Smooth muscle cell of the umbilical artery (primary cell): ENCODE measurements around the gene PHOSPHO2. TPM values are rescaled to one million over a fixed set of nuclear protein-coding genes. Genes with fewer than 3 reads are reported as not detected.

Experiments used
- total RNA-seq: library from RNA; depleted of rRNA; stranded (reverse); fragments of >200 nt; gene quantifications from 2 replicates; pipeline ENCODE4 v1.2.3, GENCODE V29; 2014

The PHOSPHO2 gene
- total RNA-seq = 1.5 and 1.8 TPM in 2 replicates

DNA sequence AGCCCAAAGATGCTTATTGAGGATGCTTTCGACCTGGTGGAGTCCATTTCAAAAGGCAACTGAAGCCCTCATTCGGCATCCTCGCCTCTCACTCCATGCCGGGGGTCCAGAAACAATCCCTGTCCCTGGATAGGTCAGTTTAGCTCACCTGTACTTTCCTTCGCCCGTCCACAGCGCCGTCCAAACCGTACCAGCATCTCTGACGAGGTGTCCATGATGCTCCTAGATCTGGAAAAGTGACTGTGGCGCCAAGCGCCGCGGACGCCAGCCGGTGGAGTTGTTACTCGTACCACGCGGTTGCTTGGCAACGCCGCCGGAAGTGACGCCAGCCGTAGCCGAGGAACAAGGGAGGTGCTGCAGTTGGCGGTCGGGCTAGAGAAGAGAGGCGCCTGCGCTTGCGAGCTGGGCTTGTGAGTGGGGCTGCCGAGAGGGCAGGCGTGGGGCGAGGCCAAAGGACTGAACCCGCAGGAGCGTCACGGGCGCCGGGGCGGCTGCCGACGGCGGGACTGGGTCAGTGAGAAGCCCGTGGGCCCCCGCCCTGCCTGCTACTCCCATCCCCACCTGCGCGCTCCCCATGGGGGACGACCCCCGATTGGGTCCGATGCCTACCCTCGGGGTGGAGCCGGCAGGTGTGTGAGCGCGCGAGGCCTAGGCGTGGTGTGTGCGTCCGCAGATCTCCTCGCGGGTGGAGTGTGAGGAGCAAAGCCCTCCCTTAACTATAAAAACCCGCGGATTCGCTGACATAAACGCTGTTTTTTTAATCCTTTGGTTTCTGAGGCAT, at the start of gene PHOSPHO2, which contains the start of gene CFAP210:
Gene PHOSPHO2 (plus strand): TSS at position 357 of the 781 bp plus-strand sequence. CDS start 6,503 bp downstream, outside the sequence.
Gene CFAP210 (minus strand): TSS at position 293 of the 781 bp plus-strand sequence. CDS start 78 bp downstream, at position 215.

Other genes starting within 250 kb of the PHOSPHO2 start
- gene BBS5, start 215.0 kb upstream of the PHOSPHO2 start, total RNA-seq = 4.5 and 5.5 TPM in 2 replicates
- gene KLHL41, start 184.8 kb upstream of the PHOSPHO2 start, total RNA-seq = 0.28 and 0.30 TPM in 2 replicates
- gene FASTKD1, start 120.6 kb upstream of the PHOSPHO2 start, total RNA-seq = 22.3 and 24.6 TPM in 2 replicates
- 30.7 and 32.4 TPM in 2 replicates for gene PPIG, start 110.1 kb upstream of the PHOSPHO2 start, total RNA-seq
- not detected in 2 replicates for gene CFAP210, start 64 bp upstream of the PHOSPHO2 start, total RNA-seq
- 2.4 and 3.3 TPM in 2 replicates for gene KLHL23, start 39.4 kb downstream of the PHOSPHO2 start, total RNA-seq
- gene SSB, start 104.4 kb downstream of the PHOSPHO2 start, total RNA-seq = 92.3 and 112 TPM in 2 replicates
- gene METTL5, start 130.4 kb downstream of the PHOSPHO2 start, total RNA-seq = 33.6 and 37.5 TPM in 2 replicates
- gene UBR3, start 133.0 kb downstream of the PHOSPHO2 start, total RNA-seq = 46.0 and 49.8 TPM in 2 replicates